Uterus (tissue), 2 donors: Measurements from ENCODE around the gene ABCG2.

ENCODE experiments used
- POLR2A ChIP-seq, 2 donors: fragments of 450-650 bp; IDR thresholded peaks; one replicate each; pipeline ENCODE4 v1.6.1; 2016; ENCODE audit warnings: antibody characterized with exemption in 2 of 2, mild to moderate bottlenecking in 1 of 2, moderate library complexity in 1 of 2
- TF ChIP-seq, protein P1 (sequence below), 4 experiments: fragments of 200-600 bp in 2 of 4; fragments of 450-650 bp in 2 of 4; sonication (generic) in 2 of 4; IDR thresholded peaks; one replicate each; pipeline ENCODE4 v1.5.1; 2016 to 2019; ENCODE audit warnings: antibody characterized with exemption in 4 of 4, mild to moderate bottlenecking in 2 of 4, moderate library complexity in 1 of 4

DNA sequence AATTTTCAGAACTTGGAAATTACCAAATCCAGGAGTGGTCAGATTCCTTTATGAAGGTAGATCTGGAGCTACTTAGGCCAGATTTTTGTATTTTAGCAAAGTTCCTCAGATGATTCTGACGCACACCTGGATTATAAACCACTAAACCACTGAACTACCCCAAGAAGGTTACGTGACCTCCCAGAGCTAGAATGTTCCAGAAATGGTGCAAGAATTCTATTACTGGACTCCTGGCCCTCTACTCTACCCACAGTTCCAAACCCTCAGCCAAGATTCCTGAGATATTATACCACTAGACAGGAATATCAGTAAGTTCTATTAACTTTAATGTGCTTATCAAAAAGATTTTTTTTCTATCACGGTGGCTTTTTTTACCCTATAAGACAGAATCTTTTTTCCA is 67.1 kb downstream of the ABCG2 start:
- TF ChIP-seq, protein P1, sequence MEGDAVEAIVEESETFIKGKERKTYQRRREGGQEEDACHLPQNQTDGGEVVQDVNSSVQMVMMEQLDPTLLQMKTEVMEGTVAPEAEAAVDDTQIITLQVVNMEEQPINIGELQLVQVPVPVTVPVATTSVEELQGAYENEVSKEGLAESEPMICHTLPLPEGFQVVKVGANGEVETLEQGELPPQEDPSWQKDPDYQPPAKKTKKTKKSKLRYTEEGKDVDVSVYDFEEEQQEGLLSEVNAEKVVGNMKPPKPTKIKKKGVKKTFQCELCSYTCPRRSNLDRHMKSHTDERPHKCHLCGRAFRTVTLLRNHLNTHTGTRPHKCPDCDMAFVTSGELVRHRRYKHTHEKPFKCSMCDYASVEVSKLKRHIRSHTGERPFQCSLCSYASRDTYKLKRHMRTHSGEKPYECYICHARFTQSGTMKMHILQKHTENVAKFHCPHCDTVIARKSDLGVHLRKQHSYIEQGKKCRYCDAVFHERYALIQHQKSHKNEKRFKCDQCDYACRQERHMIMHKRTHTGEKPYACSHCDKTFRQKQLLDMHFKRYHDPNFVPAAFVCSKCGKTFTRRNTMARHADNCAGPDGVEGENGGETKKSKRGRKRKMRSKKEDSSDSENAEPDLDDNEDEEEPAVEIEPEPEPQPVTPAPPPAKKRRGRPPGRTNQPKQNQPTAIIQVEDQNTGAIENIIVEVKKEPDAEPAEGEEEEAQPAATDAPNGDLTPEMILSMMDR (IDR thresholded peaks at IDR 0.05): no peak
- no peak for TF ChIP-seq POLR2A (IDR thresholded peaks at IDR 0.05)
